Colon (tissue), 2 donors: ENCODE data around the gene PVALEF.
"Not testable (repeated sequence)": the region's sequence is repeated elsewhere in the genome, so short reads cannot be mapped to it uniquely, and the experiment has no call there.

Experiments
- FAIRE-seq: peaks from 2 replicates; lab custom pipeline; 2012; peaks lifted over from hg19 to GRCh38; lab: Jason Lieb, UNC
- donor health status: control.
- donor health status: control.

The PVALEF gene

GRCh38 chr17:81219476-81220180, 54.3 kb downstream of the PVALEF start:
- FAIRE-seq = no peak

GRCh38 chr17:81221371-81221841, 56.1 kb downstream of the PVALEF start:
- FAIRE-seq = no peak

GRCh38 chr17:81221842-81222619, 56.7 kb downstream of the PVALEF start:
- FAIRE-seq = no peak

GRCh38 chr17:81222620-81222905, 57.3 kb downstream of the PVALEF start:
- FAIRE-seq = no peak

- no peak for FAIRE-seq
These were observed 57.8 kb downstream of the PVALEF start, which contains the start of gene CEP131 for GRCh38 chr17:81222906-81223761. CEP131 (minus strand) TSS chr17:81222965; CDS start chr17:81220056, 2,909 bp downstream.

- FAIRE-seq = no peak
These were observed 58.4 kb downstream of the PVALEF start for GRCh38 chr17:81223762-81224130.

- not testable (repeated sequence) for FAIRE-seq
These were observed 62.3 kb downstream of the PVALEF start for GRCh38 chr17:81227630-81228029.

GRCh38 chr17:81228420-81228819, 63.1 kb downstream of the PVALEF start:
- FAIRE-seq = no peak

- FAIRE-seq = no peak
These were observed 63.7 kb downstream of the PVALEF start for GRCh38 chr17:81228834-81229665.

GRCh38 chr17:81229666-81229920, 64.3 kb downstream of the PVALEF start:
- no peak for FAIRE-seq

GRCh38 chr17:81230043-81230820, 64.9 kb downstream of the PVALEF start:
- no peak for FAIRE-seq

GRCh38 chr17:81231121-81231645, 65.9 kb downstream of the PVALEF start:
- no peak for FAIRE-seq

GRCh38 chr17:81231766-81232581, 66.7 kb downstream of the PVALEF start:
- FAIRE-seq = no peak
